ENCODE measurements around the gene PCNT. TPM values are rescaled to one million over a fixed set of nuclear protein-coding genes. Genes with fewer than 3 reads are reported as not detected.

Gene PCNT
- total and polyA plus RNA-seq, 10 donors, result 6.4 to 43.7 (median 35.4) TPM

GRCh38 chr21:46455575-46456385 lies 131.8 kb downstream of the PCNT start:
- Histone ChIP-seq H3K4me1 (peaks cover 11 to 70% (median 43%) of the 10 kb centered on the region in 6 donors), H3K36me3 (peaks cover 0 to 19% (median 0%) of the 10 kb centered on the region in 6 donors), H3K27ac (peak overlapping the region in 5 of 8 donors; percentile 9 to 51 (median 20)), H3K27me3 (replicated peaks in 1 of 7) (no peaks in the 10 kb centered on the region), H3K9me3 (no peaks in the 10 kb centered on the region), H3K4me3 (no peak overlapping the region)
- intact Hi-C loops (cut with DNase I; ENCODE audit: low total_unique reads), result loop anchor here (5.0 kb wide), 1 partner anchor 133 kb away; the partner anchor contains the start of genes C21orf58 and PCNT
- no peak for DNase-seq
- 62 to 70% (median 67%) methylated on average over 10 of the region's 10 CpGs for WGBS, 5 donors
- TF ChIP-seq POLR2A (IDR thresholded peaks at IDR 0.05) (no peak), POLR2AphosphoS5 (IDR thresholded peaks at IDR 0.05) (peak in 1 of 3 donors; percentile 35)

DNA sequence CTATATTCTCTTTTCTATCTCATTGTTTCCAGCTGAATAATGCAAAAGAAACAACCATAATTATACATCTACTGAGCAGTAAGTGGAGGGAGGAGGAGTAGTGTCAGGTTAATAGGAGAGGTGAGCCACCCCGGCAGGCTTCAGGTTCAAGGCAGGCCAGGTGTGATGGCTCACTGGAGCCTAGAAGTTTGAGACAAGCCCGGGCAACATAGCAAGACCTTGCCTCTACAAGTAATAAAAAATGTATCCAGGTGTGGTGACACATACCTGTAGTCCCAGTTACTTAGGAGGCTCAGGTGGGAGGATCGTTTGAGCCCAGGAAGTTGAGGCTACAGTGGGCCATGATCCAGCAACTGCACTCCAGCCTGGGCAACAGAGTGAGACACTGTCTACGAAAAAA lies 132.8 kb downstream of the PCNT start:
- peaks cover 11 to 80% (median 47%) of the 10 kb centered on the region in 6 donors for H3K4me1 ChIP-seq
- H3K36me3 ChIP-seq, result peaks cover 0 to 15% (median 0%) of the 10 kb centered on the region in 6 donors
- TF ChIP-seq CTCF (IDR thresholded peaks at IDR 0.05 in 8 of 11, conservative IDR thresholded peaks at IDR 0.05 in 3 of 11), result no peak
- no peak for TF ChIP-seq POLR2AphosphoS5 (IDR thresholded peaks at IDR 0.05)
- TF ChIP-seq POLR2A (IDR thresholded peaks at IDR 0.05), result no peak
- no peak overlapping the region for H3K27ac ChIP-seq
- H3K9me3 ChIP-seq, result no peaks in the 10 kb centered on the region
- intact Hi-C loops (cut with DNase I; ENCODE audit: low total_unique reads), result loop anchor here (5.0 kb wide), 1 partner anchor 134 kb away; the partner anchor contains the start of genes C21orf58 and PCNT
- H3K4me3 ChIP-seq, result peak overlapping the region in 1 of 8 donors; percentile 11
- no peak for DNase-seq
- 76 to 98% (median 92%) methylated on average over 4 of the region's 4 CpGs for WGBS, 5 donors
- no peaks in the 10 kb centered on the region for H3K27me3 ChIP-seq (replicated peaks in 1 of 7)

- DNase-seq, result no peak
- TF ChIP-seq CTCF (IDR thresholded peaks at IDR 0.05 in 8 of 11, conservative IDR thresholded peaks at IDR 0.05 in 3 of 11), result no peak
- no peak for TF ChIP-seq POLR2AphosphoS5 (IDR thresholded peaks at IDR 0.05)
- no peak for TF ChIP-seq POLR2A (IDR thresholded peaks at IDR 0.05)
- 0 to 1% (median 1%) methylated on average over 15 to 30 of the region's 30 CpGs for whole genome bisulfite sequencing, 5 donors
- Histone ChIP-seq H3K27ac (peak overlapping the region; percentile 88 to 96 (median 94)), H3K9me3 (no peaks in the 10 kb centered on the region), H3K4me1 (peaks cover 11 to 80% (median 47%) of the 10 kb centered on the region in 6 donors), H3K27me3 (replicated peaks in 1 of 7) (no peaks in the 10 kb centered on the region), H3K36me3 (peaks cover 0 to 19% (median 0%) of the 10 kb centered on the region in 6 donors), H3K4me3 (peak overlapping the region; percentile 89 to 97 (median 94))
- intact Hi-C loops (cut with DNase I; ENCODE audit: low total_unique reads), result loop anchor here (5.0 kb wide), 1 partner anchor 136 kb away; the partner anchor contains the start of genes C21orf58 and PCNT
These were observed 133.9 kb downstream of the PCNT start for GRCh38 chr21:46457801-46458314.

DNA sequence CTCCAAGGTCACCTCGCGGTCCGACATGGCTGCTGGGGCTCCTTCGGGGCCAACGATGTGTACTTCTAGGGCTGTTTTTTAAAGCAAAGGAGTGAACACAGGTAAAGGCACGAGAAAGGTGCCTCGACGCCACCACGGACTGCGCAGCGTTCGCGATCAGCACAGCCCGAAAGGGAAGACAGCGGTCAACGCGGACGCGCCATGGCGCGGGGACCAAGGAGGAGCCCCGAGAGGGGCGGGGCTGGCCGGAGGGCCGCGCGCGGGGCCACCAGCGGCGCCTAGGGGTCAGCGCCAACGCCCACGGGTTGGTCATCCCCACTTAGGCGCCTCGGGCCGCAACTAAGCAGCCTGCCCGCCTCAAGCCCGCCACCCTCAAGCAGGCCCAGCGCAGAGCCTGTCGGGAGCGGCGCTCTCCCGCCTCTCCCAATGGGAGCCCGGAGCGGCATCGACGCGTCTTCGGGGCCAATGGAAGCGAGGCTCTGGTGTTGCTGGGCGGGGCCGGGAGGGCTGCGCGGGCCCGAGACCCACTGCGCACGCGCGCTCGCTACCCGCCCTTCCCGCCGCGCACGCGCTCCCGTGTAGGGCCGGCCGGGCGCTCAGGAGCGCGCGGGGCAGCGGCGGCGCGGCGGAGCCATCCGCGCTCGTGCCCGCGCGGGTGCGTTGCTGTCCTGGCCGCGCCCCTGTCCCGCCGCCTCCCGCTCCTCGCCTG lies 134.5 kb downstream of the PCNT start, which contains the start of gene DIP2A:
Gene DIP2A (plus strand): TSS at position 577 of the 709 bp plus-strand sequence. CDS start 241 bp downstream, outside the sequence.
- 0% methylated on average over 29 to 91 of the region's 91 CpGs for WGBS, 5 donors
- peak; percentile 99 for DNase-seq
- no peaks in the 10 kb centered on the region for H3K27me3 ChIP-seq (replicated peaks in 1 of 7)
- intact Hi-C loops (cut with DNase I; ENCODE audit: low total_unique reads), result loop anchor here (5.0 kb wide), 1 partner anchor 136 kb away; the partner anchor contains the start of genes C21orf58 and PCNT
- H3K4me1 ChIP-seq, result peaks cover 11 to 78% (median 47%) of the 10 kb centered on the region in 6 donors
- peaks cover 0 to 20% (median 0%) of the 10 kb centered on the region in 6 donors for H3K36me3 ChIP-seq
- TF ChIP-seq CTCF (IDR thresholded peaks at IDR 0.05 in 8 of 11, conservative IDR thresholded peaks at IDR 0.05 in 3 of 11), result peak in 3 of 11 experiments; percentile 20 to 39 (median 32)
- TF ChIP-seq POLR2A (IDR thresholded peaks at IDR 0.05), result peak; percentile 11 to 88 (median 34)
- TF ChIP-seq POLR2AphosphoS5 (IDR thresholded peaks at IDR 0.05), result peak; percentile 96 to 98 (median 98)
- H3K9me3 ChIP-seq, result no peaks in the 10 kb centered on the region
- peak within 1 kb of the TSS; percentile 88 to 96 (median 94) for H3K27ac ChIP-seq
- peak within 1 kb of the TSS; percentile 89 to 97 (median 94) for H3K4me3 ChIP-seq

Measured in spleen (tissue), 11 donors.